AG09309 (cell line): ENCODE results near the gene GRIN2A.

Source experiments
- DNase-seq: peaks from one replicate; pipeline ENCODE4 v3.0.0-alpha.2; 2010; ENCODE audit warnings: low read depth
- H3K4me3 ChIP-seq: 2 replicates; pipeline ENCODE4 v1.5.1; 2011; ENCODE audit warnings: mild to moderate bottlenecking, low read depth, low read length, moderate library complexity; ENCODE audit not compliant: control insufficient read depth
- TF ChIP-seq, protein P1 (sequence below): IDR thresholded peaks from 2 replicates; pipeline ENCODE4 v1.5.1; 2011; ENCODE audit warnings: mild to moderate bottlenecking, low read depth, low read length, inconsistent platforms; ENCODE audit not compliant: insufficient read depth, control insufficient read depth; ENCODE audit errors: missing control alignments

The GRIN2A gene

DNA sequence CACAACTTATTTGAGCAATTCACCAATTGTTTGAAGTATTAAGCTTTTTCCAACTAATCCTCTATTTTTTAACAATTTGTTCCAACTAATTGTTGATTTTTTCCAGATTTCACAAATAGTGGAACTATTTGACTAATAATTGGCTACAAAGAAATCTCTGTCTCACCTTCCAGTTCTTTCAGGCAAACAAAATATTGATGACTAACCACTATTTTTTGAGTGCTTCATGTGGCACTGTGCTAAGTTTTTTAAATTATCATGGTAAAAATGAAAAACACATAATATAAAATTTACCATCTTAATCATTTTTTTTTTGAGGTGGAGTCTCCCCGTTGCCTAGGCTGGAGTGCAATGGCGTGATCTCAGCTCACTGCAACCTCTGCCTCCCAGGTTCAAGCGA, 24.6 kb upstream of the GRIN2A start:
- no peak overlapping the region for H3K4me3 ChIP-seq
- TF ChIP-seq, protein P1, sequence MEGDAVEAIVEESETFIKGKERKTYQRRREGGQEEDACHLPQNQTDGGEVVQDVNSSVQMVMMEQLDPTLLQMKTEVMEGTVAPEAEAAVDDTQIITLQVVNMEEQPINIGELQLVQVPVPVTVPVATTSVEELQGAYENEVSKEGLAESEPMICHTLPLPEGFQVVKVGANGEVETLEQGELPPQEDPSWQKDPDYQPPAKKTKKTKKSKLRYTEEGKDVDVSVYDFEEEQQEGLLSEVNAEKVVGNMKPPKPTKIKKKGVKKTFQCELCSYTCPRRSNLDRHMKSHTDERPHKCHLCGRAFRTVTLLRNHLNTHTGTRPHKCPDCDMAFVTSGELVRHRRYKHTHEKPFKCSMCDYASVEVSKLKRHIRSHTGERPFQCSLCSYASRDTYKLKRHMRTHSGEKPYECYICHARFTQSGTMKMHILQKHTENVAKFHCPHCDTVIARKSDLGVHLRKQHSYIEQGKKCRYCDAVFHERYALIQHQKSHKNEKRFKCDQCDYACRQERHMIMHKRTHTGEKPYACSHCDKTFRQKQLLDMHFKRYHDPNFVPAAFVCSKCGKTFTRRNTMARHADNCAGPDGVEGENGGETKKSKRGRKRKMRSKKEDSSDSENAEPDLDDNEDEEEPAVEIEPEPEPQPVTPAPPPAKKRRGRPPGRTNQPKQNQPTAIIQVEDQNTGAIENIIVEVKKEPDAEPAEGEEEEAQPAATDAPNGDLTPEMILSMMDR: no peak
- DNase-seq: no peak

- TF ChIP-seq, protein P1: no peak
- no peak for DNase-seq
- H3K4me3 ChIP-seq: no peak overlapping the region
Measured at GRCh38 chr16:10206215-10206614, 24.0 kb upstream of the GRIN2A start.

GRCh38 chr16:10205688-10206087, 23.5 kb upstream of the GRIN2A start:
- DNase-seq: no peak
- H3K4me3 ChIP-seq: no peak overlapping the region
- TF ChIP-seq, protein P1: no peak

GRCh38 chr16:10202649-10203048, 20.4 kb upstream of the GRIN2A start:
- TF ChIP-seq, protein P1: no peak
- no peak overlapping the region for H3K4me3 ChIP-seq
- DNase-seq: no peak

- no peak for DNase-seq
- TF ChIP-seq, protein P1: no peak
- no peak overlapping the region for H3K4me3 ChIP-seq
Measured at GRCh38 chr16:10200637-10201586, 18.7 kb upstream of the GRIN2A start.

DNA sequence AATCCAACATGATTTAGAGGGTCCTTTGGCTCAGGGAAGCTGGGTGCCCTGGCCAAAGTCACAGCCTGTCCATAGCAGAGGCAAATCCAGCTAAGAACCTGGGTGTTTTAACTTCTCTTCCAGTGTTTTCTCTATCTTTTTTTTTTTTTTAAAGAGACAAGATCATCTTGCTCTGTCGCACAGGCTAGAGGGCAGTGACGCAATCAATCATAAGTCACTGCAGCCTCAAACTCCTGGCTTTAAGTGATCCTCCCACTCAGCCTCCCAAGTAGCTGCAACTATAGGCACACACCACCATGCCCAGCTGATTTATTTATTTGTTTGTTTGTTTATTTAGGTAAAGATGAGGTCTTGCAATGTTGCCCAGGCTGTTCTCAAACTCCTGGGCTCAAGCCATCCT, 14.8 kb upstream of the GRIN2A start:
- no peak for DNase-seq
- TF ChIP-seq, protein P1: no peak
- no peak overlapping the region for H3K4me3 ChIP-seq
